ENCODE results near the gene RIOK1. TPM values are rescaled to one million over a fixed set of nuclear protein-coding genes. Genes with fewer than 3 reads are reported as not detected.

Gene RIOK1
- total RNA-seq, 4 donors from 2014 or later = 11.3 to 17.5 (median 15.8) TPM

GRCh38 chr6:7461416-7461815 lies 71.8 kb downstream of the RIOK1 start:
- intact Hi-C loops (cut with DNase I) = no loop called here
- H3K9me3 ChIP-seq = no peaks in the 10 kb centered on the region
- no peak overlapping the region for H3K27ac ChIP-seq
- no peaks in the 10 kb centered on the region for H3K4me1 ChIP-seq
- H3K27me3 ChIP-seq = no peaks in the 10 kb centered on the region
- H3K4me3 ChIP-seq (replicated peaks in 1 of 3) = no peak overlapping the region
- 83 to 87% methylated on average over 4 of the region's 4 CpGs for WGBS, 2 donors
- H3K36me3 ChIP-seq = no peaks in the 10 kb centered on the region
- DNase-seq = no peak
- TF ChIP-seq POLR2A (IDR thresholded peaks at IDR 0.05) (no peak), CTCF (IDR thresholded peaks at IDR 0.05) (no peak)

- 52 to 61% methylated on average over 4 of the region's 4 CpGs for WGBS, 2 donors
- H3K27me3 ChIP-seq = no peaks in the 10 kb centered on the region
- H3K4me3 ChIP-seq (replicated peaks in 1 of 3) = no peak overlapping the region
- TF ChIP-seq CTCF (IDR thresholded peaks at IDR 0.05) = no peak
- no peak for TF ChIP-seq POLR2A (IDR thresholded peaks at IDR 0.05)
- H3K4me1 ChIP-seq = peaks cover 0 to 6% of the 10 kb centered on the region in 2 donors
- H3K9me3 ChIP-seq = no peaks in the 10 kb centered on the region
- H3K36me3 ChIP-seq = no peaks in the 10 kb centered on the region
- H3K27ac ChIP-seq = no peak overlapping the region
- intact Hi-C loops (cut with DNase I) = no loop called here
- DNase-seq = no peak
These were observed 74.2 kb downstream of the RIOK1 start for GRCh38 chr6:7463785-7464184.

GRCh38 chr6:7467007-7467897 lies 77.6 kb downstream of the RIOK1 start:
- Histone ChIP-seq H3K27me3 (no peaks in the 10 kb centered on the region), H3K4me3 (replicated peaks in 1 of 3) (no peak overlapping the region), H3K36me3 (no peaks in the 10 kb centered on the region), H3K9me3 (no peaks in the 10 kb centered on the region), H3K4me1 (peaks cover 0 to 6% of the 10 kb centered on the region in 2 donors), H3K27ac (no peak overlapping the region)
- WGBS, 2 donors = 61 to 68% methylated on average over 13 of the region's 13 CpGs
- intact Hi-C loops (cut with DNase I) = no loop called here
- no peak for TF ChIP-seq POLR2A (IDR thresholded peaks at IDR 0.05)
- no peak for TF ChIP-seq CTCF (IDR thresholded peaks at IDR 0.05)
- DNase-seq = peak in 1 of 2 donors; percentile 8

Other genes starting within 250 kb of the RIOK1 start
- 100 to 1,000 TPM in 1 of 4 donors, 10 to 100 TPM in 3; 55.9 to 113 (median 74.8) TPM for gene SSR1, start 76.6 kb upstream of the RIOK1 start, total RNA-seq
- gene CAGE1, start 66 bp upstream of the RIOK1 start, total RNA-seq = under 1 TPM in 1 of 4 donors, not detected in 3; 0.20 TPM
- 100 to 1,000 TPM; 122 to 176 (median 145) TPM for gene DSP, start 151.9 kb downstream of the RIOK1 start, total RNA-seq
- gene SNRNP48, start 200.4 kb downstream of the RIOK1 start, total RNA-seq = 10 to 100 TPM; 11.2 to 28.8 (median 20.1) TPM